Panc1 (cell line): ENCODE measurements around the gene PLPP7. TPM values are rescaled to one million over a fixed set of nuclear protein-coding genes. Genes with fewer than 3 reads are reported as not detected.

Experiments
- ATAC-seq: fragments of 200-7000 bp; cut with Tn5 transposase; 2 replicates; pipeline ENCODE4 v1.9.1; 2020; ENCODE audit warnings: mild to moderate bottlenecking, moderate library complexity
- BruUV-seq: library from RNA; stranded (reverse); fragments of 400-500 nt; replicated peaks from 2 replicates; lab custom pipeline; 2021; lab: Mats Ljungman, UMichigan
- CTCF ChIA-PET: fragments of 300-600 bp; sonication (Branson Sonifier 250); formaldehyde crosslinking; loops from one replicate; lab custom pipeline; 2022; ENCODE audit warnings: antibody characterized with exemption; lab: Charles Lee
- POLR2A ChIA-PET: fragments of 300-600 bp; sonication (Branson Sonifier 250); formaldehyde crosslinking; loops from one replicate; lab custom pipeline; 2022; ENCODE audit warnings: antibody characterized with exemption; lab: Charles Lee
- DNase-seq: peaks from one replicate; pipeline ENCODE4 v3.0.0-alpha.2; 2010; ENCODE audit warnings: low read depth, low spot score
- H3K27ac ChIP-seq: 2 replicates; pipeline ENCODE4 v1.5.1; 2011; ENCODE audit warnings: mild to moderate bottlenecking, low read length, inconsistent platforms
- H3K27me3 ChIP-seq: fragments of 200-500 bp; sonication (Bioruptor generic); 2 replicates; pipeline ENCODE4 v1.6.0; 2014; ENCODE audit warnings: low read length, inconsistent platforms; ENCODE audit not compliant: control insufficient read depth, insufficient read depth
- H3K36me3 ChIP-seq: fragments of 200-500 bp; sonication (Bioruptor generic); 2 replicates; pipeline ENCODE4 v1.5.1; 2014; ENCODE audit warnings: inconsistent platforms, mild to moderate bottlenecking, low read length, moderate library complexity; ENCODE audit not compliant: control insufficient read depth, insufficient read depth
- H3K4me1 ChIP-seq: 2 replicates; pipeline ENCODE4 v1.5.1; 2011; ENCODE audit warnings: inconsistent platforms, mild to moderate bottlenecking, low read length, moderate library complexity; ENCODE audit not compliant: control insufficient read depth, insufficient read depth
- H3K4me3 ChIP-seq, 2 experiments: 2 replicates each; pipeline ENCODE4 v1.5.1; 2011 to 2012; ENCODE audit warnings: low read depth in 2 of 2, low read length in 2 of 2, mild to moderate bottlenecking in 2 of 2, inconsistent platforms in 1 of 2, moderate library complexity in 1 of 2
- H3K9me3 ChIP-seq: fragments of 200-500 bp; sonication (Bioruptor generic); 2 replicates; pipeline ENCODE4 v1.5.1; 2014; ENCODE audit warnings: low read depth, mild to moderate bottlenecking, inconsistent platforms, low read length, moderate library complexity; ENCODE audit not compliant: control insufficient read depth, insufficient read depth
- CTCF ChIP-seq: fragments of 450-650 bp; IDR thresholded peaks from 2 replicates; pipeline ENCODE4 v1.5.1; 2017; ENCODE audit warnings: mild to moderate bottlenecking
- POLR2AphosphoS5 ChIP-seq: IDR thresholded peaks from 2 replicates; pipeline ENCODE4 v1.6.1; 2012; ENCODE audit warnings: mild to moderate bottlenecking, low read depth, low read length, moderate library complexity
- REST ChIP-seq, 2 experiments: IDR thresholded peaks; 2 replicates each; pipeline ENCODE4 v1.6.1; 2011 to 2012; ENCODE audit warnings: low read depth in 2 of 2, control low read depth in 1 of 2, low read length in 1 of 2, mild to moderate bottlenecking in 1 of 2, moderate library complexity in 1 of 2; ENCODE audit not compliant: insufficient read depth in 1 of 2
- SIN3A ChIP-seq: IDR thresholded peaks from 2 replicates; pipeline ENCODE4 v1.6.1; 2012; ENCODE audit warnings: low read depth, mild to moderate bottlenecking, low read length, moderate library complexity, borderline replicate concordance; ENCODE audit not compliant: insufficient read depth
- TCF7L2 ChIP-seq: IDR thresholded peaks from 2 replicates; pipeline ENCODE4 v1.6.1; 2011; ENCODE audit warnings: mild to moderate bottlenecking, low read depth, low read length, inconsistent platforms
- in situ Hi-C: cut with HindIII; loops from 2 replicates; pipeline ENCODE4 v1.10.0; 2016; ENCODE audit warnings: low sequenced_read_pairs, low pct_unique_long_range_greater_than_20kb
- intact Hi-C: fragments of 100-400 bp; cut with micrococcal nuclease; formaldehyde crosslinking; loops from one replicate; pipeline ENCODE4 v1.10.0; 2022; ENCODE audit not compliant: unreplicated experiment
- total RNA-seq: library from RNA; stranded (reverse); gene quantifications from one replicate; pipeline ENCODE4 v1.2.1, GENCODE V29; 2021; ENCODE audit not compliant: unreplicated experiment

Gene PLPP7
- total RNA-seq, 1 experiment from 2014 or later: 3.3 TPM

GRCh38 chr9:131300444-131300843, 10.9 kb downstream of the PLPP7 start:
- Histone ChIP-seq H3K36me3 (no peaks in the 10 kb centered on the region), H3K4me1 (no peaks in the 10 kb centered on the region), H3K27me3 (no peaks in the 10 kb centered on the region), H3K9me3 (no peaks in the 10 kb centered on the region), H3K27ac (no peak overlapping the region), H3K4me3 (no peak overlapping the region)
- ChIA-PET POLR2A (interaction anchor here (0.6 kb wide), 1 partner anchor 125 kb away, joined by 3 read pairs; no protein-coding TSS in a partner anchor), CTCF (interaction anchor here (0.6 to 0.7 kb wide), 2 partner anchors 25 to 39 kb away, joined by 4 to 6 read pairs; no protein-coding TSS in a partner anchor)
- TF ChIP-seq TCF7L2 (no peak), CTCF (no peak), REST (IDR thresholded peaks at IDR 0.05; ENCODE audit: insufficient read depth in 1 of 2, low read depth in 2 of 2, low read length in 1 of 2) (no peak), POLR2AphosphoS5 (no peak), SIN3A (no peak)
- ATAC-seq (no peak), DNase-seq (no peak)
- BruUV-seq: no TSS peak
- in situ Hi-C loops: no loop called here
- intact Hi-C loops: no loop called here

GRCh38 chr9:131302244-131303075, 12.9 kb downstream of the PLPP7 start:
- BruUV-seq: no TSS peak
- H3K36me3 ChIP-seq: no peaks in the 10 kb centered on the region
- ATAC-seq: peak; percentile 61; the same call in 1 of the 2 replicates
- no peak overlapping the region for H3K27ac ChIP-seq
- ChIA-PET CTCF (no interaction called here), POLR2A (no interaction called here)
- intact Hi-C loops: no loop called here
- no peak for DNase-seq
- in situ Hi-C loops: no loop called here
- no peaks in the 10 kb centered on the region for H3K27me3 ChIP-seq
- no peaks in the 10 kb centered on the region for H3K9me3 ChIP-seq
- no peaks in the 10 kb centered on the region for H3K4me1 ChIP-seq
- H3K4me3 ChIP-seq: no peak overlapping the region
- no peak for TF ChIP-seq REST (IDR thresholded peaks at IDR 0.05; ENCODE audit: insufficient read depth in 1 of 2, low read depth in 2 of 2, low read length in 1 of 2)
- no peak for TF ChIP-seq TCF7L2
- TF ChIP-seq POLR2AphosphoS5: no peak
- no peak for TF ChIP-seq CTCF
- no peak for TF ChIP-seq SIN3A
